H1 (cell line): ENCODE data around the gene PLEKHH2. TPM values are rescaled to one million over a fixed set of nuclear protein-coding genes. Genes with fewer than 3 reads are reported as not detected.

Source experiments
- CBX8 ChIP-seq: fragments of 300-800, 300-1000 bp; sonication (generic); IDR thresholded peaks from 2 replicates; pipeline ENCODE4 v1.7.1; 2016; ENCODE audit warnings: low read depth, low read length, borderline replicate concordance
- CHD7 ChIP-seq: fragments of 300-600 bp; sonication (generic); IDR thresholded peaks from 2 replicates; pipeline ENCODE4 v1.7.1; 2012; ENCODE audit warnings: low read length, moderate library complexity, mild to moderate bottlenecking, inconsistent platforms; ENCODE audit not compliant: insufficient replicate concordance
- CREB1 ChIP-seq: IDR thresholded peaks from 2 replicates; pipeline ENCODE4 v1.6.1; 2012; ENCODE audit warnings: inconsistent platforms
- E2F6 ChIP-seq: IDR thresholded peaks from 2 replicates; pipeline ENCODE4 v1.6.1; 2012; ENCODE audit warnings: inconsistent platforms
- EGR1 ChIP-seq: IDR thresholded peaks from 2 replicates; pipeline ENCODE4 v1.6.1; 2011; ENCODE audit warnings: low read depth, low read length, borderline replicate concordance
- EZH2 ChIP-seq: fragments of 200-600 bp; sonication (generic); IDR thresholded peaks from 2 replicates; pipeline ENCODE4 v1.7.1; 2012; ENCODE audit warnings: low read depth, mild to moderate bottlenecking, moderate library complexity, low read length, inconsistent platforms; ENCODE audit not compliant: severe bottlenecking
- JUN ChIP-seq: IDR thresholded peaks from 2 replicates; pipeline ENCODE4 v1.6.1; 2011; ENCODE audit warnings: low read depth, mild to moderate bottlenecking, improper control_type of control experiment, low read length
- POU5F1 ChIP-seq: IDR thresholded peaks from 2 replicates; pipeline ENCODE4 v1.6.1; 2011; ENCODE audit warnings: low read depth, mild to moderate bottlenecking, low read length, moderate library complexity
- SP1 ChIP-seq: IDR thresholded peaks from 2 replicates; pipeline ENCODE4 v1.6.1; 2011; ENCODE audit warnings: low read depth, low read length
- SP4 ChIP-seq: IDR thresholded peaks from 2 replicates; pipeline ENCODE4 v1.6.1; 2012; ENCODE audit warnings: low read length, inconsistent platforms
- SUZ12 ChIP-seq: fragments of 200-600 bp; sonication (generic); IDR thresholded peaks from 2 replicates; pipeline ENCODE4 v1.6.1; 2012; ENCODE audit warnings: mild to moderate bottlenecking, inconsistent platforms, low read length, moderate library complexity, mixed read lengths
- TBP ChIP-seq: IDR thresholded peaks from 2 replicates; pipeline ENCODE4 v1.6.1; 2011; ENCODE audit warnings: low read depth, low read length, improper control_type of control experiment
- TCF12 ChIP-seq: IDR thresholded peaks from 2 replicates; pipeline ENCODE4 v1.6.1; 2011; ENCODE audit warnings: low read depth, mild to moderate bottlenecking, low read length
- polyA plus RNA-seq, 7 experiments: library from polyadenylated mRNA; depleted of rRNA in 3 of 7; stranded (reverse) in 5 of 7; unstranded in 2 of 7; fragments of >200 nt in 5 of 7; fragments of 200-250 nt in 2 of 7; gene quantifications; 1 replicate in 5 of 7; 2 replicates in 1 of 7; 4 replicates in 1 of 7; pipeline versions ENCODE4 v1.2.1 to v1.2.3, GENCODE V29; 2011 to 2013; ENCODE audit warnings: missing spikeins in 2 of 7, mixed read lengths in 2 of 7
- total RNA-seq: library from RNA; stranded (reverse); fragmentation: NEBNext Ultra II Directional; extraction: Animal tissue kit (Norgen Biotek cat#: 25700); gene quantifications from 2 replicates; pipeline ENCODE4 v1.2.1, GENCODE V29; 2021

The PLEKHH2 gene
- total and polyA plus RNA-seq, 2 of the 8 experiments (the other 6 are each of a cell fraction or from before 2014, with no cell fraction given) = 2.2 to 5.0 TPM

GRCh38 chr2:43787895-43788294 lies 150.8 kb downstream of the PLEKHH2 start (continued):
- TF ChIP-seq CHD7 (no peak), CREB1 (no peak), POU5F1 (no peak), TCF12 (no peak), CBX8 (no peak), JUN (no peak), TBP (no peak), E2F6 (no peak), SUZ12 (no peak), EZH2 (no peak), SP1 (no peak), SP4 (no peak), EGR1 (no peak)
- TF ChIP-seq, all 59 proteins: peak for 0
